Activated CD4-positive, alpha-beta memory T cell treated with anti-CD3 and anti-CD28 coated beads, Interleukin-2, amount 10 ng/mL, durations not matched to agents 7 days and 5 days (primary cell): ENCODE measurements around the gene TMEM120A. TPM values are rescaled to one million over a fixed set of nuclear protein-coding genes. Genes with fewer than 3 reads are reported as not detected.

ENCODE experiments used
- CTCF ChIA-PET: fragments of 350-600 bp; sonication (Branson Sonifier 250); formaldehyde crosslinking; loops from one replicate; lab custom pipeline; 2021; ENCODE audit warnings: antibody characterized with exemption, inconsistent platforms; lab: Charles Lee
- POLR2A ChIA-PET: fragments of 350-600 bp; sonication (Branson Sonifier 250); formaldehyde crosslinking; loops from one replicate; lab custom pipeline; 2021; ENCODE audit warnings: antibody characterized with exemption; lab: Charles Lee
- DNase-seq: peaks from one replicate; pipeline ENCODE4 v3.0.0-alpha.2; 2020
- H3K27ac Mint-ChIP-seq: one replicate; pipeline ENCODE4 v1.8.0; 2021; ENCODE audit warnings: mild to moderate bottlenecking, mixed read lengths
- H3K27me3 Mint-ChIP-seq: one replicate; pipeline ENCODE4 v1.8.0; 2021; ENCODE audit warnings: mixed read lengths
- H3K36me3 Mint-ChIP-seq: one replicate; pipeline ENCODE4 v1.8.0; 2021; ENCODE audit warnings: low read depth, mixed read lengths
- H3K4me1 Mint-ChIP-seq: one replicate; pipeline ENCODE4 v1.8.0; 2021; ENCODE audit warnings: mixed read lengths
- H3K4me3 Mint-ChIP-seq: one replicate; pipeline ENCODE4 v1.8.0; 2021; ENCODE audit warnings: mild to moderate bottlenecking, mixed read lengths
- H3K9me3 Mint-ChIP-seq: one replicate; pipeline ENCODE4 v1.8.0; 2021; ENCODE audit warnings: mixed read lengths
- total RNA-seq, 2 experiments: library from RNA; stranded (reverse); gene quantifications; one replicate each; pipeline ENCODE4 v1.2.3, GENCODE V29; 2021

TMEM120A gene
- total RNA-seq, 2 experiments from 2014 or later: 34.3 to 34.9 TPM

GRCh38 chr7:75984130-75985008 lies 10.0 kb downstream of the TMEM120A start:
- no peak overlapping the region for H3K27ac Mint-ChIP-seq
- no peak overlapping the region for H3K4me3 Mint-ChIP-seq
- peaks cover 8% of the 10 kb centered on the region for H3K36me3 Mint-ChIP-seq
- no peaks in the 10 kb centered on the region for H3K4me1 Mint-ChIP-seq
- POLR2A ChIA-PET: interaction anchor here (1.2 kb wide), 1 partner anchor 10 kb away, joined by 3 read pairs; no protein-coding TSS in a partner anchor
- no peaks in the 10 kb centered on the region for H3K9me3 Mint-ChIP-seq
- DNase-seq: no peak
- CTCF ChIA-PET: no interaction called here
- H3K27me3 Mint-ChIP-seq: no peaks in the 10 kb centered on the region

DNA sequence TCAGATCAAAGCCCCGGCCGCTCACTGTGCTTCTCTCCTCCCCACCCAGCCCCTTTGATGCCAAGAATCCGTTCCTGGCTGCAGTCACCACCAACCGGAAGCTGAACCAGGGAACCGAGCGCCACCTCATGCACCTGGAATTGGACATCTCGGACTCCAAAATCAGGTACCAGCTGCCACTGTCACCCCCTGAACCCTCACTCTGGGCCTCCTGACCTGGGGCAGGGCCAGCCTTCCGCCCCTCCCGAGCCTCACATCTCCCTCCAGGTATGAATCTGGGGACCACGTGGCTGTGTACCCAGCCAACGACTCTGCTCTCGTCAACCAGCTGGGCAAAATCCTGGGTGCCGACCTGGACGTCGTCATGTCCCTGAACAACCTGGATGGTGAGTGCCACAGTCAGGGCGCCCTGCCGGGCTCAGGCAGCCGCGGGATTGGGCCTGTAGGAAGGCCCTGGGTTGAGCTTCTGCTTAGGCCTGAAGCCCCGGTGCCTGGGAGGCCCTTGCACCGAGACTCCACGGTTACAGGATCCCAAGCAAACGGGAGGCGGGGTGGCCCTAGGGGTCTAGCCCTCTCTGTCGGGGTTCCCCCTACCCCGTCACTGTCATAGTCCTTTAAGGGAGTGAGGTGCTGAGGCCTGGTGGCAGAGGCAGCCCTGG lies 10.8 kb downstream of the TMEM120A start:
- peaks cover 8% of the 10 kb centered on the region for H3K36me3 Mint-ChIP-seq
- DNase-seq: no peak
- H3K9me3 Mint-ChIP-seq: no peaks in the 10 kb centered on the region
- ChIA-PET POLR2A (no interaction called here), CTCF (no interaction called here)
- no peaks in the 10 kb centered on the region for H3K27me3 Mint-ChIP-seq
- H3K27ac Mint-ChIP-seq: no peak overlapping the region
- no peaks in the 10 kb centered on the region for H3K4me1 Mint-ChIP-seq
- H3K4me3 Mint-ChIP-seq: no peak overlapping the region

- H3K4me3 Mint-ChIP-seq: no peak overlapping the region
- H3K36me3 Mint-ChIP-seq: peaks cover 8% of the 10 kb centered on the region
- DNase-seq: no peak
- ChIA-PET CTCF (no interaction called here), POLR2A (no interaction called here)
- no peaks in the 10 kb centered on the region for H3K27me3 Mint-ChIP-seq
- H3K27ac Mint-ChIP-seq: no peak overlapping the region
- H3K4me1 Mint-ChIP-seq: no peaks in the 10 kb centered on the region
- no peaks in the 10 kb centered on the region for H3K9me3 Mint-ChIP-seq
Measured at GRCh38 chr7:75982306-75983064, 11.9 kb downstream of the TMEM120A start.

DNA sequence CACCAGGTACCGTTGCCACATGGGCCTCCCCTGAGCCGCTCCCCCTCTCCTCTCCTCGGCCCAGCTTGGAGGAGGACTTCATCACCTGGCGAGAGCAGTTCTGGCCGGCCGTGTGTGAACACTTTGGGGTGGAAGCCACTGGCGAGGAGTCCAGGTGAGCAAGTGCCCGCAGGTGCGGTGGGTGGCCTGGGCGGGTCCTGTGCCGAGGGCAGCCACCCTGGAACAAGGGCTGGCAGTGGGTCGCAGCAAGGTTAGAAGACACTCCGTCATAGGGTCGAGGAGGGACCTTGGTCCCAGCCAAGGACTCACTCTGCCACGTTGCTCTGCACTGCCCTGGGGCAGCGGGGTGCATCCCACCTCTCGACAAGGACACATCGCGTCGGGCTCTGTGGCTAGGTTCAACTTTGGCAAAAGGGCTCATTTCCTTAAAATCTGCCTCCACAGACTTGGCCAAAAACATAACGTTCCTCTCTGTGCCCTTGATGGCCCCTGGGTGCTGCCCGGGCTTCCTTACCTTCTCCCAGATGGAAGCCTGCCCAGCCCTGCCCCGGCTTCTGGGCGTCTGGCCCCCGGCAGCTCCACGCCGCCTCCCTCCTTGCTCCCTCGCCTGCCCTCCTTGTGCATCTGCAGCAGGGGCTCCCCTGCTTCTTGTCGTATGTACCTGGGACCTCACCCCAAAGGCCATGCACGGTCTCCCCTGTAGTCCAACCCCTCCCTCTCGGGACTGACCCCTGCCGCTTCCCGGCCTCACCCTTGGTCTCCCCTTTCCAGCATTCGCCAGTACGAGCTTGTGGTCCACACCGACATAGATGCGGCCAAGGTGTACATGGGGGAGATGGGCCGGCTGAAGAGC lies 12.7 kb downstream of the TMEM120A start:
- POLR2A ChIA-PET: no interaction called here
- H3K4me1 Mint-ChIP-seq: no peaks in the 10 kb centered on the region

DNA sequence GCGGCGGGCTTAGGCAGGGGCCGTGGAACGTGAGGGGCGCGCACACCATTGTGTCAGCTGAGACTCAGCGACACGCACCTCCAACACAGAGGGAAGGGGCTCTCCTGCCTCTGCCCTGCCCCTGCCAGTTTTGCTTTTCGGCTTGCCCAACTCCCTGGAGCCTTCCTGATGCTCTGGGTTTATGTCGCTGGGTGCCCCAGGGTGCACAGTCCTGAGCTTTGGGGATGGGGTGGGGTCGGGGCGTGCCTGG lies 13.3 kb downstream of the TMEM120A start:
- no peaks in the 10 kb centered on the region for H3K4me1 Mint-ChIP-seq
- no peak for DNase-seq
- CTCF ChIA-PET: no interaction called here
- H3K36me3 Mint-ChIP-seq: no peaks in the 10 kb centered on the region
- POLR2A ChIA-PET: no interaction called here
- H3K4me3 Mint-ChIP-seq: no peak overlapping the region
- no peaks in the 10 kb centered on the region for H3K27me3 Mint-ChIP-seq
- H3K9me3 Mint-ChIP-seq: no peaks in the 10 kb centered on the region
- no peak overlapping the region for H3K27ac Mint-ChIP-seq

More for the DNA sequence above, 12.7 kb downstream of the TMEM120A start:
- H3K36me3 Mint-ChIP-seq: peaks cover under 1% of the 10 kb centered on the region
- CTCF ChIA-PET: no interaction called here
- no peaks in the 10 kb centered on the region for H3K27me3 Mint-ChIP-seq
- H3K9me3 Mint-ChIP-seq: no peaks in the 10 kb centered on the region
- DNase-seq: no peak
- H3K27ac Mint-ChIP-seq: no peak overlapping the region
- no peak overlapping the region for H3K4me3 Mint-ChIP-seq

GRCh38 chr7:75980430-75981202 lies 13.8 kb downstream of the TMEM120A start:
- Mint-ChIP-seq H3K4me1 (no peaks in the 10 kb centered on the region), H3K36me3 (no peaks in the 10 kb centered on the region), H3K27me3 (no peaks in the 10 kb centered on the region), H3K4me3 (no peak overlapping the region), H3K9me3 (no peaks in the 10 kb centered on the region), H3K27ac (no peak overlapping the region)
- ChIA-PET POLR2A (no interaction called here), CTCF (no interaction called here)
- DNase-seq: no peak

DNA sequence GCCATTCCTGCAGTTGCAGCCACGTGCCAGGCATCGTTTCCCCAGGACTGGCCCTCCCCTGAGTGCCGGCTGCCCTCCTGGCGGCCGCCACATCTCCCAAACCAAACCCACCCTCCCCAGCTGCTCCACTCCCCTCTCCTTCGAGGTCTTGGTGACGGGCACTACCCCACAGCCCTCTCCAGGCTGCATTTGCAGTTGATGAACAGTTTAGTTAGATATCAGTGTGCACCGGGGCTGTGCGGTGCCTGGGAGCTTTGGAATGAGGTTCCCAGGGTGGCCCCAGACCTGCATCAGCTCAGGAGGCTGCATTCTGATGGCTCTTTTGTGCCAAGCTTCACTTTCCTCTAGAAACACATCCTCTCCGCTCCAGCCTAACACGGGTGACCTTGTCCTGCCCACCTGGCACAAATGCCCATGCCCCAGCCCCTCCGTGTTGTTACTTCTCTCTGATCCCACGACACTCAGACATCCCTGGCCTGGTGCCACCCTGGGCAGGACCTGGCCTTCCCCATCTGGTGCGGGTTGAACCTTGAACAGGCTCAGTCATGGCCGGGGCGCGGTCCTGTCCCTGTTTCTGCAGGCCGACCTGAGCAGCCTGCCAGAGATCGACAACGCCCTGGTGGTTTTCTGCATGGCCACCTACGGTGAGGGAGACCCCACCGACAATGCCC lies 14.5 kb downstream of the TMEM120A start:
- ChIA-PET POLR2A (no interaction called here), CTCF (no interaction called here)
- Mint-ChIP-seq H3K36me3 (no peaks in the 10 kb centered on the region), H3K27ac (no peak overlapping the region), H3K4me1 (no peaks in the 10 kb centered on the region), H3K9me3 (no peaks in the 10 kb centered on the region), H3K4me3 (no peak overlapping the region), H3K27me3 (no peaks in the 10 kb centered on the region)
- no peak for DNase-seq

- no peaks in the 10 kb centered on the region for H3K27me3 Mint-ChIP-seq
- no peak overlapping the region for H3K4me3 Mint-ChIP-seq
- no peaks in the 10 kb centered on the region for H3K4me1 Mint-ChIP-seq
- H3K27ac Mint-ChIP-seq: no peak overlapping the region
- peaks cover 5% of the 10 kb centered on the region for H3K36me3 Mint-ChIP-seq
- ChIA-PET CTCF (interaction anchor here (1.9 kb wide), 1 partner anchor 43 kb away, joined by 4 read pairs; no protein-coding TSS in a partner anchor), POLR2A (no interaction called here)
- no peak for DNase-seq
- H3K9me3 Mint-ChIP-seq: no peaks in the 10 kb centered on the region
Measured at GRCh38 chr7:75977743-75978142, 16.7 kb downstream of the TMEM120A start.

GRCh38 chr7:75971961-75972763 lies 22.2 kb downstream of the TMEM120A start:
- Mint-ChIP-seq H3K4me3 (no peak overlapping the region), H3K4me1 (peaks cover 3% of the 10 kb centered on the region), H3K27ac (no peak overlapping the region), H3K9me3 (no peaks in the 10 kb centered on the region), H3K36me3 (peaks cover 9% of the 10 kb centered on the region), H3K27me3 (no peaks in the 10 kb centered on the region)
- CTCF ChIA-PET: no interaction called here
- POLR2A ChIA-PET: no interaction called here
- DNase-seq: no peak

DNA sequence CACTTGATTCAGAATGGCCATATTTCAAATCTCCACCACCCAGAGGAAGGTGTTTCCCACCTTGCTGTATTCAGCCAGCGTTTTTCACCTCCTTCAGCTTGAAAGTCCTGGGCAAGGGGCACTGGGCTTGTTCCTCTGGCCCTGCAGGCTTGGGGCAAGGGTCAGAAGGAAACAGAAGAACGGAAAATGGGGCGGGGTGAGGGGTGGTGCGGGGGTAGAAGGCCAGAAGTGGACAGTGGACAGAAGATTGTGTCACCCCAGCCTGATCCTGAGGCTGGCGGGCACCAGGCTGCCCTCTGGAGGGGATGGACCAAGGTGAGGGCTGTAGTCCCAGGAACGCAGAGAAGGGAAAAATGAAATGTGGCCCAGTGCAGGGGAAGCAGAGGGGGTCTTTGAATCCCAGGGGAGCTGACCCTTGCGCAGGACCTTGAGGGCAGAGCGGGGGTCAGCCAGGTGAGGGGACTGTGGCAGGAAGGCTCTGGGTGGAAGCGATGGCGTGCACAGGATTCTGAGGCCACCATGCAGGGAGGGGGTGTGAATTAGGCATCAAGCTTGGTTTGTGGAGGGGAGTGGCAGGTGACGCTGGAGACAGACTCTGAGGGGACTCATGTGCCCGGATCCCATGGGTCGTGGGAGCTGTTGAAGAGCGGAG lies 23.0 kb downstream of the TMEM120A start:
- peaks cover 9% of the 10 kb centered on the region for H3K36me3 Mint-ChIP-seq
- no peaks in the 10 kb centered on the region for H3K27me3 Mint-ChIP-seq
- H3K9me3 Mint-ChIP-seq: no peaks in the 10 kb centered on the region
- ChIA-PET CTCF (no interaction called here), POLR2A (no interaction called here)
- no peak overlapping the region for H3K4me3 Mint-ChIP-seq
- no peak overlapping the region for H3K27ac Mint-ChIP-seq
- DNase-seq: no peak
- H3K4me1 Mint-ChIP-seq: peaks cover 3% of the 10 kb centered on the region
